HG03066 (cell line): Measurements from ENCODE around the gene PLOD3.

ENCODE experiments used
- ATAC-seq: cut with Tn5 transposase; IDR thresholded peaks from one replicate; pipeline ENCODE4 v1.9.1; 2021; ENCODE audit warnings: low read depth; ENCODE audit not compliant: unreplicated experiment

Gene PLOD3

DNA sequence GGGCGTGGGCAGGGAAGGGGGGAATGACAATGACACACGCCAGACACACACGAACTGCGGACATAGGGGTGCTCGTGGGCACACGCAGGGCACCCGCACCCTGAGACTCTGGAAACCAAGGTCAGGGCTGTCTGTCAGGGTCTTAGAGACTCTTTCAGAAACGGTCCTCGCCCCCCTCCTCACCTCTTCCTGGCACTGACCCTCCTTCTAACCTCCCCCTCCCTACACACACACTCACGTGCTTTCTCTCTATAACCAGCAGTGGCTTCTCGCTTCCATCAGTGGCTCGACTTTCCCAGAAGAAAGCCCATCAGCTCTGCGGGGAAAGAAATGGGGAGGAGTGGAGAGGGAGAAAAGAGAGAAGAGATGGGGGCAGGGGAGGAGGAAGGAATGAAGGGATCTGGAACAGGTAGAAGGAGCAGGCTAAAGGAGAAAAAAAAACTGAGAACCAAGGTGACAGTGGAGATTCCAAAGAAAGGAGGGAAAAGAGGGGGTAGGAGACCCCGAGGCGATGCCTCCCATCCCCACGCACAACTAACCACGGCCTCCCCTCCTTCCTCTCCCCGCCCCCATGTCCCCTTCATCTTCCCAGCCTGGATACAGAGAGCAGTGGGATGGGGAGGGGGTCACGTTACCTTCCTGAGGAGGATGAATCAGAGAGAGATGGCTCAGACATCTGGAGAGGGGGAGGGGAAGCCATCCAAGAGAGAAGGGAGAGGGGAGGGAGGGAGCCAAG is 50.3 kb downstream of the PLOD3 start:
- ATAC-seq: no peak

DNA sequence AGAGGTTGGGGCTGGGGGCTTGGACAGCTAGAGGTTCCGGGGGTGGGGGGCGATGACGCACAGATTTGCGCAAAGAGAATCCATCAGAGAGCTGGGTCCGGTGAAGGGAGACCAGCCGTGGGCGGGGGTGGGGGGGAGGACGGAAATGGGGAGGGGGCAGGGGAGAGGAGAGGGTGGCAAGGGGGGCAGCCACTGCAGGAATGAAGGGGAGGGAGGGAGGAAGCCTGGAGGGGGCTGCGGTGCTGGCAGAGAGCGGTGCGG is 50.8 kb downstream of the PLOD3 start:
- no peak for ATAC-seq

DNA sequence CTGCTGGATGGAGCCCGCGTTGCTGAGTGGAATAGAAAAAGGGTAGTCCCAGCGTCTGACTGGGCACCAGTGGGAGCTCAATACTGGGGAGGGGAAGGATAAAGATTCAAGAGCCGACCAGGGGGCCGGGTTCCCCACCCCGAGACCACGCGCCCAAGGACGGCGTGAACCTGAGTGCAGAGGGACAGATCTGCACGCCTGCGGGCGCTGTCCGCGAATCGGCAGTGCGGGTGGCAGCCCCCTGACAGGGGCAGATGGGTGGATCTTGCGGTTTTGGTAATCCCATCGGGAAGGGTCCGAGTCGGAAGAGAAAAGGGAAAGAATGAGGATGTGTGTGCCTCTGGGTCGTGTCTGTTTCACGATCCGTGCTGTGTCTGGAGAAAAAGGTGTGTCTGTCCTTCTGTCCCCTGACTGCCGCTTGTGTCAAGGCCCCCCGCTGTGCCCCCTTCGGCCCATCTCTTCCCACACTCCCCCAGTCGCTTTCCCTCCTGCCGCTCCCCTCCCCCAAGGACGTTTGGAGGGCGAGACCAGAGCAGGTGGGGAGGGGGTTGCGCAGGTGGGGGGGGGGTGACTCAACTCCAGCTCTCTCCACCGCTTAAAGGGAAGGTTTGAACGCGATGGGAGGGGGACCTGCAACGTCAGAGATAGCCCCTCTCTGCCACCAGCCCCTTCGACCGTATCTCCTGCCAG is 51.3 kb downstream of the PLOD3 start:
- no peak for ATAC-seq

DNA sequence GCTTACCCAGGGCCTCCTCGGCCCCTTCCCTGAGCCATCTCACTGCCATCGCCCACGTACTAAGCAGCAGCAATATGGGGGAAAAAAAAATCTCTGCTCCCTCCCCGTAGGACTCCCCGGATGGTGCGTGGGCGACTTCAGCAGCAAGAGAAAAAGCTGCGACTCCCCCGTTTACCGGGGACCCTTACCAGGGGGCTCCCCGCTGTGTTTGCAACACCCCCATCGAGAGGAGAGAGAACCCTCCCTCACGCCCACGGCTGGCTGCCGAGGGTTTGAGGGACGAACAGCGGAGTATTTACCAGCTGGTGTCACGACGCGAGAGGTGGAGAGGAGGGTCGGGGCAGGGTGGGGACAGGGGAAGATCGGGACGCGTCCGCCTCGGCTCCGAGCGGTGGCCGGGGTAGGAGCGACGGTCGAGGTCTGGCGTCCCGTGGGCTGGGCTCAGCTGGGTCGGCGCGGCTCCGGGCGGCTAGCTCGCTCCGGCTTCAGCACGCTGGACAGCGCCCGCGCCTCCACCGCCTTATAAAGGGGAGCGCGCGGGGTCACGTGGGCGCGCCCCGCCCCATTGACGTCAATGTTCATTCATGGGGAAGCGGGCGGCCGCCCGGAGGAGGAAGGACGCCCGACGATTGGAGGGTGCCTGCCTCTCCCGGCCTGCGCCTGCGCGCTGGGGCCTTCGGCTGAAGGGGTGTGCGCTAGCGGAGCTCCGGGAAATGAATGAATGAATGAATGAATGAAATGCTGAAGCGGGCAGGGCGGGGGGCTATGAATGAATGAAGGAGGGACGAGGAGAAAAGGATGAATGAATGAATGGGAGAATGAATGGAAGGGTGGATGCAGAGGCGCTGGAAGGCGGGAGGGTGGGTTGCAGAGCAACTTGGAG is 52.1 kb downstream of the PLOD3 start, which contains the start of gene VGF:
Gene VGF (minus strand): TSS at position 495 of the 883 bp plus-strand sequence. CDS start 726 bp downstream, outside the sequence.
- peak; percentile 55 for ATAC-seq

DNA sequence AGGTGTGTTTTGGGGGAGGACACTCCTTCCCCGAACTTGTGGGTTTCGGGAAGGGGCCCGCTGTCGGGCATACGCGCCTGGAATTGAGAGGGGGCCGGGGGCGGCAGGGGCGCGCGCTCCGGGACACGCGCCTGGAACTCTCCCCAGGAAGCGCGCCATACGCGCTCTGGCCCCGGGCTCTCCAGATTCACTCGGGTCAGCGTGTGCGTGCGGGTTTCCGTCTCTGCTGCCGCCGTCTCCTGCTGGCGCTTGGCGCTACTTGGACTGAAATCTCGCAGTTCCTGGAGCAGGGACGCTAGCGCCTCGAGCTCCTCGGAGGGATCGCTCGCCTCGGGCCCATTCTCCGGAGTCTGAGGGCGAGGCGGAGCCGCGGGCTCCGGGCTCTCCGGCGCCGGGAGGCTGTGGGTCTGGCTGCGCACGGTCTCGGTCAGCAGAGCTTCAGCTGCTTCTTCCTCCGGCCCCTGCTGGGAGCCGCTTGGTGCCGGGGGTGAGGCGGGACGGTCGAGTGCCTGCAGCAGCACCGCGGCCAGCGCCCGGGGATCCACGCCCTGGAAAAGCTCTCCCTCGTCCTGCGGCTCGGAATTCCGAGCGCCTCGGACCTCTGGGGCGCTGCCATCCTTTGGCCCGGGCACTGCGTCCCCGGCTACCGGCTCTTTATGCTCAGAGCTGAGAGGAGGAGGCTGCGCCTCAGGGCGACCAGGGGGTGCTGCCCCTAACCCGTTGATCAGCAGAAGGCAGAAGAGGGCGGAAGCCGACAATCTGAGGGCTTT is 53.1 kb downstream of the PLOD3 start:
- no peak for ATAC-seq

DNA sequence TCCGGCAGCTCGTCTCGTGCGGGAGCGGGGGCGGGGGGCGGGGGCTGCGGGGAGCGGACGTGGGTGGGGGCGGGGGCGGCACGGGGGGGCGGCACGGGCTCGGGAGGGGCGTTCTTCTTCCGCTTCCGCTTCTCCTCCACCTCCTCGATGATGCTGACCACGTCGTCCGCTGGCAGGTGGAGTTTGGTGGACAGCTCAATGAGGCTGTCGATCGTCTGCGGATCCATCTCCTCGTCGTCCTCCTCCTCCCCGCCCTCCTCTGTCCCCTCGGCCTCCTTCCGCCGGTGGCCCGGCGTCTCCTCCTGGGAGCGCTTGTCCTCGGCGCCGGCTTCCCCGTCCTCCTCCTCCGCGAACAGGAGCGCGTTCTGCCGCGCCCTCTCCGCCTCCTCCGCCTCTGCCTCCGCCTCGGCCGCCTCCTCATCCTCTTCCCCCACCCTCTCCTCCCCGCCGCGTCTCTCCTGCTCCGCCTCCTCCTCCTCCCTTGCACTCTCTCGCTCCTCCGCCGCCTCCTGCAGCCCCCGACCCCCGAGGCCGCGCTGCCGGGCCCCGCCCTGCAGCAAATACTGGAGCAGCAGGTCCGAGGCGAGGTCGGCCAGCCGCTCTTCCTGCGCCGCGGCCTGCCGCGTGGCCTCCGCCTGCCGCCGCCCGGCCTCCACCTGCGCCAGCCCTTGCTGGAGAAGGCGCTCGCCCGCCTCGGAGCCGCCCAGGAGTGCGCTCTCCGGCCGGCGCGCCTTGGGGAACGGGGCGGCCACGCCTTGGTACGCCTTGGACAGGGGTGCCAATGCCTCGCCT is 53.9 kb downstream of the PLOD3 start:
- no peak for ATAC-seq

DNA sequence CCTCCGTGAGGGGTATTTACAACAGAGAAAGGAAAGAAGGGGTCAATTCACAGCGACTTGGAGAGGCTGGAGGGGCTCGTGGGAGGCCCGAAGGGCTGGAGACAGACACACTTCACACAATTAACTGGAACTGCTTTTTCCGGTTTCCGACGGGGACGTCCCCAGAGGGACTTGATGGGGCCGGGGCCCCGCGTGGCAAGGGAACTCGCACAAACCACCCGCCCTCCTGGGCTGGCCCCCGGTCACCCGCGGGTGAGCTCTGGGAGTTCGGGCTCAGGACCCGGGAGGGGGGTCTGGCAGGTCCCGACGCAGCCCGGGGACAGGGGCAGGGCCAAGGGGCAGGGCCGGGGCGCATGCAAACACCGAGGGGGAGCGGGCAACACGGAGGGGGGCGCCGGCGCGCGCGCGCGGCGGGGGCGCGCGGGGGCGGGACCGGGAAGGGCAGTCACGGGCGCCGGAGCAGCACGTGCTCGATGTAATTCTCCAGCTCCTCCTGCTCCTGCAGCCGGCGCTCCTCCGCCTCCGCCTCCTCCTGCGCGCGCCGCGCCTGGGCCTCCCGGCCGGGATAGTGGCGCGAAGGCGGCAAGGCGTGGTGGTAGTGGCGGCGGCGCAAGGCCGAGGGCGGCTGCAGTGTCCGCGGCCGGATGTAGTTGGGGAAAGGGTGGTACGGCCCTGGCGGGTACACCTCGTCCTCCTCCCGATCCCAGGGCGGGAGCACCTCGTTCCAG is 54.7 kb downstream of the PLOD3 start:
- ATAC-seq: no peak

DNA sequence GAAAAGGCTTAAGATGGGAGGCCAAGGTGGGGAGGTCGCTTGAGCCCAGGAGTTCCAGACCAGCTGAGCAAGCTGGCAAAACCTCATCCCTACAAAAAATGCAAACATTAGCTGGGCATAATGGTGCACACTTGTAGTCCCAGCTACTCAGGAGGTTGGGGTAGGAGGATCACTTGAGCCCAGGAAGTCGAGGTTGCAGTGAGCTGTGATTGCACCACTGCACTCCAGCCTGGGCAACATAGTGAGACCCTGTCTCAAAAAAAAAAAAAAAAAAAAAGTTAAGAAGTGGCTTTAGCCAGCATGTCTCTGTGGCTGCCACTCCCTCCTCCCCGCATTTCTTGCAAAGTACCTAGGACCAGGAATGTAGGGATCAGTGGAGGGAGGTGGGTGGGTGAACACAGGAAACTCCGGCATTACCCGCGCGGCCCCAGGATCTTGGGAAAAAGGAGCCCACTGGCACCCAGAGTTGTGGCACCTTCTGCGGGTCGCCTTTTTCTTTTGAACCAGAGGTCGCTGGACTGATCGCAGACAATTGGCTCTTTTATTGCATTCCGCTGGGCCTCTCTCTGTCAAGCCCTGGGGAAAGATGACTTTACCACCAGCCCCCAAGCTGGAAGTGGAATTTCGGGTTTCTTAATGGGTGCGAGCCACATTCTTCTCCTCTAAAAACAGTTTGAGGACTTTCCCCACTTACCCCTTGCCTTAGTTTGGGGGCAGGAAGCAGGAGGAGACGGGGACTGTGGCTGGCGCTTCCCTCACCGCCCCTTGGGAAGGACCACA is 55.5 kb downstream of the PLOD3 start:
- ATAC-seq: no peak

DNA sequence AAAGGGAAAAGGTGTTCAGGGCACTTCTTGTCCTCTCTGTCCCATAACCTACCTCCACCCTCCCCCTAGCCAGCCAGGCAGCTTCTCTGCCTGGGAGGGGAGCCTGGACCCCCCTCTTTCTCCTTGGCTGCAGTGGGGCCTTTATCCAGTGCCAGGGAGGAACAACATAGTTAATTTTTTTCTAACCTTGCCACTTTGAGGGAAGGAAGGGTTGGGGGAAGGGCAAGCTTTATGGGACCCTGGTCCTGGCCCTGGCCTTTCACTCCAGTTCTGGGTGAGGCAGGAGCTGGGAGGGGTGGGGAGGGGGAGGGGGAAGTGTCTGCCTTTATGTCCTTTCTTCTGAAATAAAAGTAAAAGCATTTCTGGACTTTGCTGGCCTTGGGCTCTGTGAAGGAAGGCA is 56.5 kb downstream of the PLOD3 start:
- ATAC-seq: no peak

DNA sequence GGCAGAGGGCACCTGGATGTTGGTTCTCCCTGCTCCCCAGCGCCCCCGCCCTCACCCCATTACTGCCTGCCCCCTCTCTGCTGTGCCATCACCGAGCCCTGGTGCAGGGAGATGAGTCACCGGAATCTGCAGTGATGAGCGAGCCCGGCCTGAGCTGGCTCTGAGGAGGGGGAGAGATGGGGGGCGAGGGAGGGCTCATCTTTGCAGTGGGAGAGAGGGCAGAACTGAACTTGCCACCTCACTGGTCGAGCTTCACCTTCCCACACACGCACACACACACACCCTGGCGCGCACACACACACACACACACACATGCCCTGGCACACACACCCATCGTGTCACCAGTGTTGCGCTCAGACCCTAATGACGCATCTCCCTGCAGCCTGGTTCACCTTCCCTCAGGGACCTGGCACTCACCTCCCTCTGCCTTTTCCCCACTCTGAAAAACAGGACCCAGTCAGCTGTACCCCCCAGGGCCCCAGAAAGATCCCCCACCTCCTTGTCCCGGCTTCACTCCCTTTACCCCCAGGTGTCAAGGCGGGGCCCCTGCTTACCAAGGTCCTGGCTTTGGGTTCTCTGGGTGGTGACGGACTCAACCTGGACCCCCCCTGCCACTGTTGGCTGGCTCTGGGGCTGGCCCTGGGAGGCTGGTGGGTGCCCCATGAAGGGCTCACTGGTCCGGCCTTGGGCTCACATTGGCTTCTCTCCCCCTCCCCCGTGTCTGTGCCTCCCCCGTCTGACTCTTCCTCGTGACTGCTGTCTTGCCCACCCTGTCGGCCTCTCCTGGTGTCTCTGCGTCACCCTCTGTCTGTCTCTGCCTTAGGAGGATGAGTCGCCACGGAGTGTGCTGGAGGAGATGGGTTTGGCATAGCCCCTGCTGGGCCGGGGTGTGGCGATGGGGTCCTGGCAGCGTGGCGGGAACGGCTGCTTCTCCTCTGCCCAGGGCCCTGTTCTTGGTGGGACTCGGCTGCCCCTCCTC is 57.4 kb downstream of the PLOD3 start:
- ATAC-seq: no peak

DNA sequence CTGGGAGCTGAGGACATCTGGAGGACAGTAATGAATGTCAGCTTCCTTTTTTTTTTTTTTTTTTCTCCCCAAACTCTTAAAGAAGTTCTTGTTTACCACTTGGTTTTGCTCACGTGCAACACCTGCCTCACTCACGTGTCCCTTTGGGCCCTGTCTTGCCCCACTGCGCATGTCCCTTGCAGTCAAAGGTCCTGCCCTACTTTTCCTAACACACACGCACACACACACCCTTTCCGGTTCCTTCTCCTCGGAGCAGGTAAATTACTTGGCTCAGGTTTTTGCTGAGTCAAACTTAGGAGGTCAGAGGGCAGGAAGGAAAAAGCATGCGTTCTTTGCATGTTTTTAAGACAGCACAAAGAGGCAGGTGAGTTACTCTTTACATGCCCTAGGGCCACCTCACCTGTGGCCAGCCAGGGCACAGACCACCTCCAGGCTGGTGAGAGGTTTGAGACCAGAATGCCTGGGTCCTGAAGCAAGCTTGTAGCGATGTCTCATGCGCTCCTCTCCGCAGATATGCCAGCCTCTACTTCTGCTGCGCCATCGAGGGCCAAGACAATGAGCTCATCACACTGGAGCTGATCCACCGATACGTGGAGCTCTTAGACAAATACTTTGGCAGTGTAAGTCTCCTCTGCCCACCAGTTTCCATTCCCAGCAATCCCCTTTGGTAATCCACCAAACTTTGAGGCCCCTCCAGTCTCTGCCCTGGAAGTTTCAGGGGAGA is 60.4 kb downstream of the PLOD3 start:
- no peak for ATAC-seq

DNA sequence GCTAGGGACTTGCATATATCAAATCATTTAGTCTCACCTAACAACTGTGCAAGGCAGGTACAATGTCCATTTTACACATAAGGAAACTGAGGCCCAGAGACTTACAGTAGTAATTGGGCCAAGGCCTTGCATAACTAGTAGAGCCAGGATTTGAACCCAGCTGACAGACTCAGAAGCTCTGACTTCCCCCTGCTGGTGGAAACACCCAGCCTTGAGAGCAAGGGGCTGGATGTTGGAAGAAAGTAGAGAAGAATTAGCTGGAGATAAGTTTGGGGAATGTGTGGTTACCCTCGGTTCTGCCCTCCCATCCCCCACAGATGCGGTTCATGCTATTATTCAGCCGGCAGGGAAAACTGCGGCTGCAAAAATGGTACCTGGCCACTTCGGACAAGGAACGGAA is 61.1 kb downstream of the PLOD3 start:
- ATAC-seq: no peak
